HG02970 (cell line): Measurements from ENCODE around the gene DRGX.

ENCODE experiments used
- ATAC-seq: cut with Tn5 transposase; IDR thresholded peaks from one replicate; pipeline ENCODE4 v1.9.1; 2021; ENCODE audit warnings: mild to moderate bottlenecking, moderate library complexity, moderate number of reproducible peaks; ENCODE audit not compliant: unreplicated experiment, low FRiP score

DRGX gene

GRCh38 chr10:49395741-49396665 is at the start of gene DRGX:
TSS of gene DRGX (minus strand) at chr10:49396089. CDS start at chr10:49395440, 649 bp downstream.
- no peak for ATAC-seq

GRCh38 chr10:49444349-49444748 is 48.5 kb upstream of the DRGX start:
- no peak for ATAC-seq

DNA sequence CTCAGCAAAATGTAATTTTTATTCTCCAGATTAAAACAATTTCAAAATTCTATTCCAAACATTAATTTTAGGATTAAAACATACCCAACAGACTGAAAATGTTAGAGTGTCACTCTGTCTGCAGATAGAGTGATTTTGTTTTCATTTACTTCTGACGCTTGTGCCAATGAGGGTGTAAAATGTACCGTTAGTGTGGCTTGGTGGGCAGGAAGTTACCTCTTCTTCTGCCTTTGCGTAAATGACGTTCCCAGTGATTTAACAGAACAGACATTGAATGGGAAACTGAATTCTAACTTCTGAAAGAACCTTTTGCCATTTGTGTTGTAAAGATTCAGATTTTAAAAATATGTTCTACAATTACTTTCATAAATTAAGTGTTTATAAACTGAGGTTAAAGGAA is 47.0 kb upstream of the DRGX start:
- no peak for ATAC-seq

DNA sequence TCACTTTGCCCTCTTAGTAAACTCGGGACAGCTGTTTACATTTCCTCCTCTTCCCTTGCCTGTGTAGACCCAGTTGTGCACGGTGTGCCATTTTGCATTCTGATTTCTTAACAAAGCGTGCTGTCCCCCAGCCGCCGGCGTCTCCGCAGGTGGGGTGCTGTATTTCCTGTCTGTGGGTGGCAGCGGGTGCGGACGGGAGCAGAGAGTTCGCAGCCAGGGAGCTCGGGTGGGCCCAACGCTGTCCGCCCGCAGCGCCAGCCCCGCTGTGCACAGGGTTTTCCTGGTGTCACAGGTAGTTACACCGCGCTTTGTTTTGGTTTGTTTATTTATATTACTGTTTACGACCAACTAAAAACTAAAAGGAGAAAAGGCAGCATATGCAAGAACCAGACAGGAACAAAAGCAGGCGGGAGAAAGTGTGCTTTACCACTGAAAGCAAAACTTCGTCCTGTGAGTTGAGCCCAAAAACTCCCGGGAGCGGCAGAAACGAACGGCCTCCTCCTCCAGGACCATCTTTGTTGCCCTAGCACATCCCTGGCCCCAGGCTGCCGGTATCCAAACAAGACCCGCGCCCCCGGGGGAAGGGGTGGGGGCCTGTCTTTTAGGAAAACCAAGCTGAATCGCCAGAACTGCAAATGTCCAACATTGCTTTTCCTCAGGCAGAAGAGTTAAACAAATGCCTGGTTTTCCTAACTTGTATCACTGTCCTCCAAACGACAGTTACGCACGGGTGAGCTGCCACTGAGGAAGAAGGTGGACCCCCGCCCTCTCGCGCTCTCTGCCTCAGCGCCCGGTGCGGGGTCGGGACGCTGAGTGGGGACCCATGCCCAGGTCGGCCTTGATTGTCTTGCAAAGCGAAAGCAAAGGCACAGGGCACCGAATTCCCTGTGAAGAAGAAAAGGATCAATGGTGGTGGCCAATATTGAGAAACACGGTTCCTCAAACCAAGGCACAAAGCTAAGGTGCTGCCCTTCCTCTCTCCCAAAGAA is 45.9 kb upstream of the DRGX start:
- no peak for ATAC-seq

DNA sequence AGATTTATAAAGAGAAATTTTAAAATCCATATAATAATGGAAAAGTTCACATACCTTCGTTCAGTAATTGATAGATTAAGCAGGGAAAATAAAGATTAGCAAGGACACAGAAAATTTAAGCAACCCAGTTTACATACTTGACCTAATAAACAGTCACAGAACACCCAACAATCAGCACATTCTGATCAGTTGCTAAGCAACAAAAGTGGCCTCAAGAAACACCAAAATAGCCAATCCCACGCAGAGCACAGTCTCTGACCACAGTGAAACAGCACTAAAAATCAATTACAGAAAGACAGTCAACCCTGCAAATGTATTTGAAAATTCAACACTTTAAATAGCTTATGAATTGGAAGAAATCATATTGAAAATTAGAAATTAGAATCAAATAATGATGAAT is 39.3 kb upstream of the DRGX start:
- ATAC-seq: no peak

DNA sequence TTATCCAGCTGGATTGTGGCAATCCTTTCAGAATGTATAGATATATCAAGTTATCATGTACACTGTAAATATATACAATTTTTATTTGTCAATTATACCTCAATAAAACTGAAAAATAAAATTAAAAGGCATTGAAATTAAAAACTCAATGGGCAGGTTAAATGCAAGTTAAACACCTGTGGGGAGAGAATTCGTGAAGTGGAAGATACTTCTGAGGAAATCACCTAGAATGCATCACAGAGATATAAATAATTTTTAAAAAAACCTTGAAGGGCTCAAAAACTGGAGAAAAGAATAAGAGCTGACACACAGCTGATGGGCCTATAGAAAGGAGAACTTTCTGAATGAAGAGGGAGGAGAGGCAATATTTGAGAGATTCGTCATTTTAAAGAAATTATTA is 37.2 kb upstream of the DRGX start:
- no peak for ATAC-seq

- no peak for ATAC-seq
Measured at GRCh38 chr10:49431426-49431825, 35.5 kb upstream of the DRGX start.

GRCh38 chr10:49429458-49429857 is 33.6 kb upstream of the DRGX start:
- no peak for ATAC-seq

GRCh38 chr10:49426490-49427360 is 30.8 kb upstream of the DRGX start:
- no peak for ATAC-seq

DNA sequence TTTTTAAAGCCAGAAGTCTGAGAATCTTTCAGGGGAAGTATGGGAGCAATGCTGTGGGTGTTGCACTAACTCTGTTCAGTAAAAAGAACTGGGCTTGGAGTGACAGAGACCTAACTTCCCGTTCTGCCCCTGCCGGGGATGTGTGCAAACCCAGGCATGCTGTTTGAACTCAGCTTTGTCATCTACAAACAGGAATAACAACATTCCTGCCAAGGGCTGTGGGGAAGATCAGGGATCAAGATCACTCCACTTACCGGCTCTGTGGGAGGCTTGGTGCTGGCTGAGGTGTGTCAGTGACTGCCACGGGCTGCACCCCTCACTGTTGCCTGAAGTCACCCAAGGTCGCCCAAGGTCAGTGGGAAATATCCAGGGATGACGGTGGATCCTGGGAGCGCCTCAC is 23.1 kb upstream of the DRGX start:
- no peak for ATAC-seq

DNA sequence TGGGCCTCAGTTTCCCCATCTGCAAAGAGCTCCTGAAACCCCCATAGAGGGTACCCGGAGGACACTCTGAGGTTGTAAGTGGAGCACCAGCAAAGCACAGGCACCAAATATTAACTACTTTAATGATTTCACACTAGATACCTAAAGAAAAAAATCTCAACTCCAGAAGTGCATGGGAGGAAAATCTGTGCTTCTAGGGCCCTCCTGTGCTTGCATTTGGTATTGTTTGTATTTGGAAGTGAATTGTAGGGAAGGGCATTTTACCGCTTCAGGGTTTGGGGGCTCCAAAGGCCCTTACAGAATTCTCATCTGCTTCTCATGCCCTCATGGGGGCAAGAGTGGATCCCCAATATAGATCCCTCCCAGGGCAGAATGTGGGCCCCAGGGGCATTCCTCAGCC is 22.4 kb upstream of the DRGX start:
- no peak for ATAC-seq

DNA sequence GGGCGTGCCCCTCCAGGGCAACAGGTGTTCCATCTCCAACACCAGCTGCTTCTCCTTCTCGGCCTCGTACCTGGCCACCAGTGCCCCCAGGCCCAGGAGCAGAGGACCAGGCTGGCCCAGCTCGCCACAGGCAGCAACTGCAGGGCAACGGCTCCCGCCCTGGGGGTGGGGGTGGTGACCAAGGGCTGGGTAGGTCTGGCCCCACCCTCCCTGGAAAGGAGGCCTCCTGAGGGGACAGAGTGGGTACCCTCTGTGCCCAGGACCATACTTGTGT is 22.1 kb upstream of the DRGX start:
- no peak for ATAC-seq

DNA sequence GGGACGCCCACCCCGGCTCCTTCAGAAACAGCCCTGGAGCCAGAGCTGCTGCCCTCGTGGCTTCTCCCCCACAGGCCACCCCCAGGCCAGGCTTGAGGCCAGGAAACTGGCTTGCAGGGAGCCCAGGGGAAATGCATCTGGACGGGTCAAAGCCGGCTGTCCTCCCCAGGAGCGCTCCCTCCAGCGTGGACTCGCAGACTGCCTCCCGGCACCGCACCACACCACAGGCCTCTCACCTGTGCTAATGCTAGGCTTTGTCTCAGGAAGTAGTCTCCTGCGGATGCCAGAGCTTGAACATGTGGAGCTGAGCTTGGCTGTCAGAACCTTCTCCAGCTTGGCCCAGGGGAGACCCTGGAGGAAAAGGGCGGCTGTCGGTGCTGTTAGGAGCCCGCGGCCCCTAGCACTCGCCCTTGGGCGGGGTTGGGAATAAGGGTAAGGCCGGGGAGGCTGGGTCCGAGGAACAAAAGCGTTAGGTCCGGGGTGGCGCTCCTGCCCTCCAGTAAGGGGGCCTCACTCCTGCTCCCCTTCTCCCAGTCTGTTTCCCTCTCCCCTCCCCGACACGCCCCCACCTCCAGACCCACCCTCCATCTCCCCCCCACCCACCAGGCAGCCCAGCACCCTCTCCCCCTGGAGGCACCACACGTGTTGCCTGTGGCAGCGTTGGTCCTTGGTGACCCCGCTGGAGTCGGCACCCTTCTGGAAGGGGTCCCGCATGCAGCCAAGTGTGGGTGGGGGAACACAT is 21.6 kb upstream of the DRGX start:
- ATAC-seq: no peak

- ATAC-seq: no peak
Measured at GRCh38 chr10:49415846-49416245, 20.0 kb upstream of the DRGX start.

- no peak for ATAC-seq
Measured at GRCh38 chr10:49415109-49415508, 19.2 kb upstream of the DRGX start.

DNA sequence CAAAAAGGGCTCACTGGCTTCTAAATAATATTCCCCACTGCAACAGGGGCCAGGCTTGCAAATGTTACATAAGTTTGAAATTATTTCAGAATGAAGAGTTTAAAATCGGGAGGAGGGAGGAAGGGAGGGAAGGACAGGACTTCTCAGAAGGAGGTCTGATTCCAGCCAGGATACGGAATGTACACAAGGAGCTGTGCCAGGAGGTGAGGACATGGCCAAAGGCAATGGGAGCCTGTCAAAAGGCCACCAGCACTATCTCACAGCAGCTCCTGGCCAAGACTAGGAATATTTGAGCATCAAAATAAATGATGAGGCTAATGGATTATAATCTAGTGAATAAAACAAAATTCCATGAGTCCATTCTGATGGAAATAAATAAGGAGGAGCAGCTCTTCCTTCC is 18.6 kb upstream of the DRGX start:
- no peak for ATAC-seq

DNA sequence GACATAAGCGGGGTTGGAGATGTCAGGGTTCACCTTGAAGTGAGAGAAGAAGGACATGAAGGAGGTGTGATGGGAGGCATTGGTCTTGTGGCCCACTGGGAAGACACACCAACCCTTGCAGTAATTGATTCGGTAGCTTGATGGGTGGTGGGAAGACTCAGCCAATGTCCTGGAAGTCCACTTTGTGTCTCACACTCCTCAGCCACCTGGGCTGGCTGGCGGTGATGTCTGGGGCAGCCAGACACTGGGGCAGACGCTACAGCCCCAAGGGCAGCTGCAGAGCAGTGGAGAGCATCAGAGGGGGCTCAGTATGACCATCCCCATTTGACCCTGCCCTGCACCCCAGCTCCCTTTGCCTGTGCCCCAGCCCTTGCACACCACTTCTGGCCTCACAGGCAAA is 16.7 kb upstream of the DRGX start:
- ATAC-seq: no peak

DNA sequence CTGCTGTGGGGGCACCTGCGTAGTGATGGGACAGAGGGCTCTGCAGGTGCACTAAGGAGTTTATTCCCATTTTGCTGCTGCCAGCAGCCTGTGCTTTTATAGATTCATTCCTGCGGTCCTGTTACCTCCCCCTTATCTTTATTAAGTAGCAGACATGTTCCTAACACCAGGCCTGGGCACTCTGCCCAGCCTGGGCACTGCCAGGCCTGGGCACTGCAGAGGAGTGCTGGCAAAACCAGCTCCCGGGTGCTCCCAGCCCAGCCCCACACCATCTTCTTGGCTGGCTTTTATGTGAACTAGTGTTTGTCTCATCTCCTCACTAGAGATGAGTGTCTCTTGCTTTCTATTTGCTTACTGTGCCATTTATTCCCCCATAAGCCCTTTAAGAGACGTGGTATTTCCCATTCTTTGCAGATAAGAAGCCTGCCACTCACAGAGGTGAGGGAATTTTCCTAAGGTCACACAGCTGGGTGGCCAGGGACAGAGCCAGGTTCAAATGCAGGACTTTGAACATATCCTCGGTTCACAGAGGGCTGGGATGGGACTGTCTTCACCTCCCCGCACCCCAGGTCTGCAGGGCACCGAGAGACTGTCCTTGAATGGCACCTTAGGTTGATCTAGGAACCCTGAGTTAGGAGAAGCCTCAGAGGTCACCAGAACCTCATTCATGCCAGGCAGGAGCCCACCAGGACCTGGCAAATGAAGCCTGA is 14.6 kb upstream of the DRGX start:
- no peak for ATAC-seq

GRCh38 chr10:49409755-49410154 is 13.9 kb upstream of the DRGX start:
- ATAC-seq: no peak
